Kidney (tissue), 14 donors: ENCODE results near the gene CLPSL1. TPM values are rescaled to one million over a fixed set of nuclear protein-coding genes. Genes with fewer than 3 reads are reported as not detected.

ENCODE experiments used
- DNase-seq, 5 donors: peaks; one replicate each; pipeline ENCODE4 v3.0.0-alpha.2; 2013 to 2020
- FAIRE-seq: peaks from 2 replicates; lab custom pipeline; 2012; peaks lifted over from hg19 to GRCh38; lab: Jason Lieb, UNC
- H3K27ac ChIP-seq, 2 donors: one replicate each; pipeline ENCODE4 v1.7.0; 2013; ENCODE audit warnings: low read depth in 2 of 2, low read length in 2 of 2, inconsistent platforms in 1 of 2
- H3K27me3 ChIP-seq: one replicate; pipeline ENCODE4 v1.7.1; 2013; ENCODE audit warnings: low read length, inconsistent platforms; ENCODE audit not compliant: control insufficient read depth, insufficient read depth
- H3K36me3 ChIP-seq, 3 donors: one replicate each; pipeline versions ENCODE4 v1.7.0 to v1.7.1; 2013; ENCODE audit warnings: low read length in 3 of 3, control low read depth in 1 of 3, inconsistent platforms in 1 of 3; ENCODE audit not compliant: insufficient read depth in 3 of 3, control insufficient read depth in 2 of 3
- H3K4me1 ChIP-seq, 3 donors: one replicate each; pipeline versions ENCODE4 v1.7.0 to v1.7.1; 2013; ENCODE audit warnings: low read length in 3 of 3, inconsistent platforms in 1 of 3, low read depth in 1 of 3; ENCODE audit not compliant: control insufficient read depth in 2 of 3, insufficient read depth in 2 of 3
- H3K4me3 ChIP-seq, 3 donors: one replicate each; pipeline versions ENCODE4 v1.7.0 to v1.8.1; 2013; ENCODE audit warnings: low read length in 3 of 3, control low read depth in 1 of 3, inconsistent platforms in 1 of 3
- H3K9ac ChIP-seq, 3 donors: one replicate each; pipeline versions ENCODE4 v1.7.0 to v1.7.1; 2013; ENCODE audit warnings: low read length in 3 of 3, control low read depth in 1 of 3, inconsistent platforms in 1 of 3
- H3K9me3 ChIP-seq, 3 donors: one replicate each; pipeline versions ENCODE4 v1.7.0 to v1.7.1; 2013; ENCODE audit warnings: low read length in 3 of 3, control low read depth in 1 of 3, inconsistent platforms in 1 of 3; ENCODE audit not compliant: control insufficient read depth in 2 of 3, insufficient read depth in 1 of 3
- intact Hi-C: fragments of 100-400 bp; cut with DNase I; formaldehyde crosslinking; loops from one replicate; pipeline ENCODE4 v1.11.1; 2022
- polyA plus RNA-seq: library from polyadenylated mRNA; stranded (reverse); fragments of 350-450 nt; fragmentation: Illumina TruSeq; extraction: RNeasy Lipid Tissue Mini Kit (QIAGEN cat#74804); gene quantifications from one replicate; pipeline ENCODE4 v1.2.3, GENCODE V29; 2014; ENCODE audit warnings: low read depth, low replicate concordance; ENCODE audit not compliant: insufficient read depth
- total RNA-seq: library from RNA; stranded (reverse); fragmentation: NEBNext Ultra II Directional; extraction: Animal tissue kit (Norgen Biotek cat#: 25700); gene quantifications from one replicate; pipeline ENCODE4 v1.2.1, GENCODE V29; 2021
- TF ChIP-seq, protein P1 (sequence below): IDR thresholded peaks from 3 replicates; pipeline ENCODE4 v1.5.1; 2012; ENCODE audit warnings: mild to moderate bottlenecking, moderate library complexity, borderline replicate concordance; ENCODE audit not compliant: insufficient read depth; ENCODE audit errors: extremely low read depth
- donor health status: control.
- donor health status: control.
- donor health status: control.
- donor health status: control.
- donor health status: control.
- donor health status: DM: yes; HTN: yes; CAD: no.
- donor health status: Normal renal cell carcinoma (clear cell type).

Gene CLPSL1
- total and polyA plus RNA-seq, 2 donors from 2014 or later, result not detected

DNA sequence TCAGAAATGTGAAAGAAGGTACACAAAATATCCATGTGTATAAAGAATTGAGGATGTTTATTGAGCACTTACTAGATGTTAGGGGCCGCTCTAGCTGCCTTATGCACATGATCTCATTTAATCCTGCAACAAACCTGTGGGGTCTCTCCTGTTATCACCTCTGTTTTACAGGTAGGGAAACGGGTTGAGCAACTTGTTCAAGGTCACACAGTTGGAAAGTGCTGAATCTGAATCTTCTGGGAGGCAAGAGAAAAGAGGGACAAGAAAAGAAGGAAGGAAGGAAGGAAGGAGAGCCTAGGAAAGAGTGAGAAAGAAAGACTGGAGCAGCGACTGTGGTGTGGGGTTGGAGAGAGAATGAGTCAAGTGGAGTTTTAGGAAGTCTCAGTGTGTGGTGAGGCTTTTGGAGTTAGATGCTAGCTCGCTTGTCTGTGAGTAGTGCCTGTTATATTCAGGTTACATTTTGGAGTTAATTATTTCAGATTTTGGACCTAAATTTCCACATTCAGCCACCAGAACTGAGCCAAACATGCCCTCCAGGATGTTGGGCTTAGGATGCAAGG is 7.7 kb downstream of the CLPSL1 start:
- no peak overlapping the region for H3K4me3 ChIP-seq
- DNase-seq, result no peak
- intact Hi-C loops, result no loop called here
- no peaks in the 10 kb centered on the region for H3K27me3 ChIP-seq
- H3K9ac ChIP-seq, result no peak overlapping the region
- TF ChIP-seq, protein P1, sequence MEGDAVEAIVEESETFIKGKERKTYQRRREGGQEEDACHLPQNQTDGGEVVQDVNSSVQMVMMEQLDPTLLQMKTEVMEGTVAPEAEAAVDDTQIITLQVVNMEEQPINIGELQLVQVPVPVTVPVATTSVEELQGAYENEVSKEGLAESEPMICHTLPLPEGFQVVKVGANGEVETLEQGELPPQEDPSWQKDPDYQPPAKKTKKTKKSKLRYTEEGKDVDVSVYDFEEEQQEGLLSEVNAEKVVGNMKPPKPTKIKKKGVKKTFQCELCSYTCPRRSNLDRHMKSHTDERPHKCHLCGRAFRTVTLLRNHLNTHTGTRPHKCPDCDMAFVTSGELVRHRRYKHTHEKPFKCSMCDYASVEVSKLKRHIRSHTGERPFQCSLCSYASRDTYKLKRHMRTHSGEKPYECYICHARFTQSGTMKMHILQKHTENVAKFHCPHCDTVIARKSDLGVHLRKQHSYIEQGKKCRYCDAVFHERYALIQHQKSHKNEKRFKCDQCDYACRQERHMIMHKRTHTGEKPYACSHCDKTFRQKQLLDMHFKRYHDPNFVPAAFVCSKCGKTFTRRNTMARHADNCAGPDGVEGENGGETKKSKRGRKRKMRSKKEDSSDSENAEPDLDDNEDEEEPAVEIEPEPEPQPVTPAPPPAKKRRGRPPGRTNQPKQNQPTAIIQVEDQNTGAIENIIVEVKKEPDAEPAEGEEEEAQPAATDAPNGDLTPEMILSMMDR, result no peak
- H3K9me3 ChIP-seq, result no peaks in the 10 kb centered on the region
- H3K36me3 ChIP-seq, result no peaks in the 10 kb centered on the region
- no peaks in the 10 kb centered on the region for H3K4me1 ChIP-seq
- FAIRE-seq, result no peak
- no peak overlapping the region for H3K27ac ChIP-seq

DNA sequence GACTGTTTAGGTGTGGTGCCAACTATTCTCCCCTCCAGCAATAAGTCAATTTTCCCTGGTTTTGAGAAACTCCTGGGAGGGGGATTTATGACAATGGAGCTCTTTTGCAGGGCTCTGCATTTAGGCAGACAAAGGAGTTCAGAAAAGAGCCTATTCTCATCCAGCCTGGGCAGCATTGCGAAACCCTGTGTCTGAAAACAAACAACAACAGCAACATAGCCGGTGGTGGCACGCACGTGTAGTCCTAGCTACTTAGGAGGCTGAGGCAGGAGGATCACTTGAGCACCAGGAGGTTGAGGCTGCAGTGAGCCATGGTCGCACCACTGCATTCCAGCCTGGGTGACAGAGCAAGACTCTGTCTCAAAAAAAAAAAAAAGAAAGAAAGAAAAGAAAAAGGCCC is 9.9 kb downstream of the CLPSL1 start:
- no peak overlapping the region for H3K9ac ChIP-seq
- no peaks in the 10 kb centered on the region for H3K9me3 ChIP-seq
- FAIRE-seq, result no peak
- no peak overlapping the region for H3K4me3 ChIP-seq
- H3K36me3 ChIP-seq, result no peaks in the 10 kb centered on the region
- no peak for DNase-seq
- no peaks in the 10 kb centered on the region for H3K27me3 ChIP-seq
- H3K27ac ChIP-seq, result no peak overlapping the region
- intact Hi-C loops, result no loop called here
- no peaks in the 10 kb centered on the region for H3K4me1 ChIP-seq
- TF ChIP-seq, protein P1, result no peak

DNA sequence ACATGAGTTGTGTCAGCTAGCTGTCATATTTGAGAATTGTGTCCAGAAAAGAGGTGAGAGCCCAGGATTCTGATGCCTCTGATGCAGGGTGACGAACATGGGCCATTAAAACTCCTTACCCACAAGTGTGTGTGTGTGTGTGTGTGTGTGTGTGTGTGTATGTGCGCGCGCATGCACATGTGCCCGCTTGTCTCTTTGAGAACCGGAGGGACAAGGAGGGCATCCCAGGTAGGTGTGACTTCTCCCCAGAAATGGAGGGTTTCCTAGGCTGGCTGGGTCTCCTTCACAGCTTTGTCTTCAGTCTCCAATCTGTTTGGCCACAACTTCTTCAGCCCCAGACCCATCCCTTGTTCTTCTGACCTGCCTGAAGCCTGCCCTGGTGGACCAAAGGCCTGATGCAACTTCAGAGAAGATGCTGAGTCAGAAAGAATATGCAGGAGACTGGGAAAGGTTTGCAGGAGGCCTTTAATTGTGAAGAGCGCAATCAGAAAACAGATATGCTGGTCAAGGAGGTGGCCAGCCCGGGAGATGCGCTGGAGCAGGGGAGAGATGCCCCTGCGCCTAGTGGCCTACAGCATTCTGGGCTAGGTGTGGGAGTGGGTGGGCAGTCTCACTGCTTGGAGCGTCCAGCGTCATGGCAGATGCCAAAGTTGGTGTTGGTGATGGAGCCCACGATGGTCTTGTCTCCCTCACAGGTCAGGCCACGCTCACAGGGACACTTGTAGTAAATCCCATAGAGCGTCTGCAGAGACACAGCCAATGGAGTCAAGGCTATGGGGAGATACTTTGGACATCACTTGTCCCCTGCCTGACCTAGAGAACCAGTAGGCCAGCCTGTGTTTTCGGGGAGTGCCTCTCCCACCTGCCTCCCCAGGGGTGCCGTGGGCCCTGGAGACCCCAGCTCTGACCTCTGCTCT is 14.0 kb downstream of the CLPSL1 start:
- no peaks in the 10 kb centered on the region for H3K4me1 ChIP-seq
- H3K9me3 ChIP-seq, result no peaks in the 10 kb centered on the region
- no peak overlapping the region for H3K9ac ChIP-seq
- intact Hi-C loops, result no loop called here
- no peaks in the 10 kb centered on the region for H3K27me3 ChIP-seq
- no peak overlapping the region for H3K4me3 ChIP-seq
- no peak overlapping the region for H3K27ac ChIP-seq
- TF ChIP-seq, protein P1, result no peak
- H3K36me3 ChIP-seq, result no peaks in the 10 kb centered on the region
- no peak for DNase-seq
- FAIRE-seq, result no peak
